H9 (cell line): Measurements from ENCODE around the gene EFCAB14. TPM values are rescaled to one million over a fixed set of nuclear protein-coding genes. Genes with fewer than 3 reads are reported as not detected.

Source experiments
- DNase-seq: peaks from one replicate; pipeline ENCODE4 v3.0.0-alpha.2; 2017
- H2AFZ ChIP-seq: one replicate; pipeline ENCODE4 v1.6.1; 2013; ENCODE audit warnings: mild to moderate bottlenecking, low read length, control low read depth, moderate library complexity
- H2AK5ac ChIP-seq: 2 replicates; pipeline ENCODE4 v1.6.1; 2013; ENCODE audit warnings: low read length, control low read depth, mixed read lengths; ENCODE audit not compliant: insufficient read length
- H2BK120ac ChIP-seq: one replicate; pipeline ENCODE4 v1.6.1; 2013; ENCODE audit warnings: low read depth, mild to moderate bottlenecking, low read length, control low read depth, inconsistent platforms; ENCODE audit not compliant: poor library complexity, severe bottlenecking
- H2BK12ac ChIP-seq: 2 replicates; pipeline ENCODE4 v1.6.1; 2013; ENCODE audit warnings: low read length, control low read depth, mixed read lengths, low read depth; ENCODE audit not compliant: insufficient read length
- H2BK15ac ChIP-seq: 2 replicates; pipeline ENCODE4 v1.6.1; 2013; ENCODE audit warnings: low read depth, low read length, control low read depth
- H2BK20ac ChIP-seq: one replicate; pipeline ENCODE4 v1.6.1; 2013; ENCODE audit warnings: low read depth, mild to moderate bottlenecking, low read length, control low read depth, inconsistent platforms; ENCODE audit not compliant: poor library complexity, severe bottlenecking
- H2BK5ac ChIP-seq: 2 replicates; pipeline ENCODE4 v1.6.1; 2013; ENCODE audit warnings: low read length, control low read depth, mixed read lengths; ENCODE audit not compliant: insufficient read length
- H3K14ac ChIP-seq: 2 replicates; pipeline ENCODE4 v1.6.1; 2013; ENCODE audit warnings: low read length, control low read depth; ENCODE audit not compliant: insufficient read depth
- H3K18ac ChIP-seq: 2 replicates; pipeline ENCODE4 v1.6.1; 2013; ENCODE audit warnings: low read depth, mild to moderate bottlenecking, mixed read lengths, low read length, control low read depth; ENCODE audit not compliant: insufficient read length
- H3K23ac ChIP-seq: 2 replicates; pipeline ENCODE4 v1.6.1; 2013; ENCODE audit warnings: low read length, control low read depth, mixed read lengths, low read depth; ENCODE audit not compliant: insufficient read length
- H3K23me2 ChIP-seq: 2 replicates; pipeline ENCODE4 v1.6.1; 2013; ENCODE audit warnings: low read depth, mild to moderate bottlenecking, mixed read lengths, low read length, control low read depth; ENCODE audit not compliant: insufficient read length, poor library complexity, severe bottlenecking
- H3K27ac ChIP-seq: 2 replicates; pipeline ENCODE4 v1.5.1; 2013; ENCODE audit warnings: low read length, control low read depth, mixed read lengths, low read depth; ENCODE audit not compliant: insufficient read length
- H3K27me3 ChIP-seq: 2 replicates; pipeline ENCODE4 v1.6.1; 2013; ENCODE audit warnings: low read length, control low read depth, inconsistent platforms; ENCODE audit not compliant: insufficient read depth
- H3K4ac ChIP-seq: 2 replicates; pipeline ENCODE4 v1.6.1; 2013; ENCODE audit warnings: low read depth, mild to moderate bottlenecking, control low read depth, inconsistent platforms, low read length, moderate library complexity
- H3K4me1 ChIP-seq: 2 replicates; pipeline ENCODE4 v1.6.1; 2013; ENCODE audit warnings: low read length, control low read depth, inconsistent platforms; ENCODE audit not compliant: insufficient read depth
- H3K4me2 ChIP-seq: 2 replicates; pipeline ENCODE4 v1.6.1; 2013; ENCODE audit warnings: low read length, control low read depth, mixed read lengths; ENCODE audit not compliant: insufficient read length, insufficient read depth
- H3K56ac ChIP-seq: 2 replicates; pipeline ENCODE4 v1.6.1; 2013; ENCODE audit warnings: low read depth, mild to moderate bottlenecking, mixed read lengths, low read length, control low read depth; ENCODE audit not compliant: insufficient read length
- H3K79me1 ChIP-seq: 2 replicates; pipeline ENCODE4 v1.6.1; 2013; ENCODE audit warnings: low read depth, mild to moderate bottlenecking, moderate library complexity, low read length, control low read depth, inconsistent platforms; ENCODE audit not compliant: insufficient read depth, poor library complexity, severe bottlenecking
- H3K79me2 ChIP-seq: 2 replicates; pipeline ENCODE4 v1.6.1; 2013; ENCODE audit warnings: low read length, control low read depth, inconsistent platforms; ENCODE audit not compliant: insufficient read depth
- H3K9ac ChIP-seq: 2 replicates; pipeline ENCODE4 v1.6.1; 2013; ENCODE audit warnings: low read length, control low read depth, mixed read lengths; ENCODE audit not compliant: insufficient read length; ENCODE audit errors: extremely low read depth
- H3K9me3 ChIP-seq: one replicate; pipeline ENCODE4 v1.6.1; 2013; ENCODE audit warnings: low read depth, low read length, inconsistent platforms; ENCODE audit not compliant: control insufficient read depth
- H3T11ph ChIP-seq: one replicate; pipeline ENCODE4 v1.6.1; 2013; ENCODE audit warnings: mild to moderate bottlenecking, low read length, control low read depth, inconsistent platforms
- H4K20me1 ChIP-seq: one replicate; pipeline ENCODE4 v1.6.1; 2013; ENCODE audit not compliant: control insufficient read depth, insufficient read length, insufficient read depth
- H4K5ac ChIP-seq: 2 replicates; pipeline ENCODE4 v1.6.1; 2013; ENCODE audit warnings: low read depth, mild to moderate bottlenecking, mixed read lengths, low read length, control low read depth; ENCODE audit not compliant: insufficient read length
- H4K8ac ChIP-seq: replicated peaks from 2 replicates; pipeline ENCODE4 v1.6.1; 2013; ENCODE audit warnings: low read length, control low read depth, mixed read lengths, low read depth; ENCODE audit not compliant: insufficient read length
- H4K91ac ChIP-seq: 2 replicates; pipeline ENCODE4 v1.6.1; 2013; ENCODE audit warnings: low read depth, mild to moderate bottlenecking, moderate library complexity, mixed read lengths, low read length, control low read depth; ENCODE audit not compliant: insufficient read length
- H3K27ac Mint-ChIP-seq, 3 experiments: 2 replicates in 2 of 3; 3 replicates in 1 of 3; pipeline ENCODE4 v1.8.0; 2020 to 2021; ENCODE audit warnings: mixed read lengths in 3 of 3, mild to moderate bottlenecking in 1 of 3, moderate library complexity in 1 of 3
- H3K27me3 Mint-ChIP-seq: 2 replicates; pipeline ENCODE4 v1.8.0; 2021; ENCODE audit warnings: low read depth, mild to moderate bottlenecking, moderate library complexity, mixed read lengths
- H3K36me3 Mint-ChIP-seq, 3 experiments: 2 replicates in 2 of 3; 3 replicates in 1 of 3; pipeline ENCODE4 v1.8.0; 2020 to 2021; ENCODE audit warnings: low read depth in 3 of 3, mixed read lengths in 3 of 3; ENCODE audit not compliant: insufficient read depth in 1 of 3
- H3K4me1 Mint-ChIP-seq, 2 experiments: 2 replicates each; pipeline ENCODE4 v1.8.0; 2020; ENCODE audit warnings: mixed read lengths in 2 of 2
- H3K4me3 Mint-ChIP-seq, 2 experiments: 2 replicates in 1 of 2; 3 replicates in 1 of 2; pipeline ENCODE4 v1.8.0; 2020 to 2021; ENCODE audit warnings: mild to moderate bottlenecking in 2 of 2, mixed read lengths in 2 of 2, moderate library complexity in 1 of 2
- H3K9me3 Mint-ChIP-seq, 2 experiments: 2 replicates in 1 of 2; 3 replicates in 1 of 2; pipeline ENCODE4 v1.8.0; 2020; ENCODE audit warnings: mild to moderate bottlenecking in 2 of 2, mixed read lengths in 2 of 2, moderate library complexity in 1 of 2
- WGBS: extraction: QIAGEN DNeasy Blood & Tissue Kit; methylation state at CpG from one replicate; pipeline ENCODE4 v1.1.7; 2013; ENCODE audit warnings: missing lambda C conversion rate, low lambda C conversion rate, mixed read lengths; ENCODE audit not compliant: insufficient read length; ENCODE audit errors: extremely low coverage; 5-methylcytosine and 5-hydroxymethylcytosine counted together
- total RNA-seq: library from RNA; stranded (reverse); gene quantifications from 2 replicates; pipeline ENCODE4 v1.2.1, GENCODE V29; 2021
- TF ChIP-seq, protein P1 (sequence below): fragments of 200-600 bp; sonication (generic); conservative IDR thresholded peaks from 3 replicates; pipeline ENCODE4 v1.8.0; 2021; ENCODE audit warnings: antibody characterized with exemption, mild to moderate bottlenecking

EFCAB14 gene
- total RNA-seq, 1 experiment from 2014 or later = 42.2 TPM

DNA sequence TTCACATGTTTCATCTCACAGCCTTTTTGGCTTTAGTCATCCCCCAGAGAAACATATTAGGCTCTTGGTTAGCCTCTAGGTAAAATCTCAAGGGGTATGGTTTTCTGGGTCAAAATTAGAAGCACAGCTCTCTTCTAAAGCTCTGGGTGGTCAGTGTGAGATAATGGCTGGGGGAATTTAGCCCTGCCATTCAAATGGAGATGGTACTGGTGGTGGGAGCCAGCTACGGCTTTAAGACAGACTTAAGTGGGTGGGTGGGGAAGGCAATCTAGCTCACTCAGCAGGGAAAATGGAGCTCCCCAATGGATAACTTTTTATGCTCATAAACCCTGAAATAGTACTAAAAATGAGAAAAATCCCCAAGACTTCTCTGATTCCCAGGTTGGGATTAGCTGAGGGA is 41.6 kb downstream of the EFCAB14 start:
- Histone ChIP-seq H3K23me2 (no peaks in the 10 kb centered on the region), H3K27ac (no peak overlapping the region), H3K56ac (no peak overlapping the region), H4K20me1 (no peaks in the 10 kb centered on the region), H2AK5ac (no peak overlapping the region), H2AFZ (no peak overlapping the region), H3K79me2 (no peaks in the 10 kb centered on the region), H3K23ac (no peak overlapping the region), H3K9me3 (no peaks in the 10 kb centered on the region), H3K4me1 (peaks cover 4% of the 10 kb centered on the region; the same call in 1 of the 2 replicates), H3T11ph (no peak overlapping the region), H3K4me2 (no peak overlapping the region), H2BK15ac (no peak overlapping the region), H2BK12ac (no peak overlapping the region), H3K14ac (no peak overlapping the region), H3K18ac (no peak overlapping the region), H3K79me1 (no peaks in the 10 kb centered on the region), H4K5ac (no peak overlapping the region), H2BK120ac (no peak overlapping the region), H3K27me3 (no peaks in the 10 kb centered on the region), H2BK5ac (no peak overlapping the region), H2BK20ac (no peak overlapping the region), H4K91ac (no peak overlapping the region), H3K9ac (no peak overlapping the region), H4K8ac (no peak overlapping the region), H3K4ac (no peak overlapping the region)
- WGBS = no CpG with 5 or more reads among the region's 1 CpG
- Mint-ChIP-seq H3K4me1 (peaks cover 38 to 43% of the 10 kb centered on the region in 2 experiments), H3K9me3 (no peaks in the 10 kb centered on the region), H3K4me3 (peak overlapping the region in 1 of 2 experiments; percentile 16; a peak in 1 of 5 replicates), H3K27ac (peak overlapping the region; percentile 24 to 87 (median 68); a peak in 5 of 7 replicates), H3K36me3 (peaks cover 11 to 61% (median 45%) of the 10 kb centered on the region in 3 experiments; a peak in 6 of 7 replicates), H3K27me3 (no peaks in the 10 kb centered on the region)
- TF ChIP-seq, protein P1, sequence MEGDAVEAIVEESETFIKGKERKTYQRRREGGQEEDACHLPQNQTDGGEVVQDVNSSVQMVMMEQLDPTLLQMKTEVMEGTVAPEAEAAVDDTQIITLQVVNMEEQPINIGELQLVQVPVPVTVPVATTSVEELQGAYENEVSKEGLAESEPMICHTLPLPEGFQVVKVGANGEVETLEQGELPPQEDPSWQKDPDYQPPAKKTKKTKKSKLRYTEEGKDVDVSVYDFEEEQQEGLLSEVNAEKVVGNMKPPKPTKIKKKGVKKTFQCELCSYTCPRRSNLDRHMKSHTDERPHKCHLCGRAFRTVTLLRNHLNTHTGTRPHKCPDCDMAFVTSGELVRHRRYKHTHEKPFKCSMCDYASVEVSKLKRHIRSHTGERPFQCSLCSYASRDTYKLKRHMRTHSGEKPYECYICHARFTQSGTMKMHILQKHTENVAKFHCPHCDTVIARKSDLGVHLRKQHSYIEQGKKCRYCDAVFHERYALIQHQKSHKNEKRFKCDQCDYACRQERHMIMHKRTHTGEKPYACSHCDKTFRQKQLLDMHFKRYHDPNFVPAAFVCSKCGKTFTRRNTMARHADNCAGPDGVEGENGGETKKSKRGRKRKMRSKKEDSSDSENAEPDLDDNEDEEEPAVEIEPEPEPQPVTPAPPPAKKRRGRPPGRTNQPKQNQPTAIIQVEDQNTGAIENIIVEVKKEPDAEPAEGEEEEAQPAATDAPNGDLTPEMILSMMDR = no peak
- DNase-seq = no peak
